B cell (primary cell): Measurements from ENCODE around the gene IRF1. TPM values are rescaled to one million over a fixed set of nuclear protein-coding genes. Genes with fewer than 3 reads are reported as not detected.

Source experiments
- ATAC-seq: fragments of 200-7000 bp; cut with Tn5 transposase; one replicate; pipeline ENCODE4 v1.10.0; 2021; ENCODE audit warnings: low read depth, mild to moderate bottlenecking, moderate number of reproducible peaks, moderate library complexity
- CTCF ChIA-PET: fragments of 350-600 bp; sonication (Branson Sonifier 250); formaldehyde crosslinking; loops from one replicate; lab custom pipeline; 2021; ENCODE audit warnings: antibody characterized with exemption, inconsistent platforms; lab: Charles Lee
- POLR2A ChIA-PET: fragments of 350-600 bp; sonication (Branson Sonifier 250); formaldehyde crosslinking; loops from one replicate; lab custom pipeline; 2021; ENCODE audit warnings: antibody characterized with exemption; lab: Charles Lee
- DNase-seq: peaks from one replicate; pipeline ENCODE4 v3.0.0; 2013
- H2AFZ ChIP-seq: 2 replicates; pipeline ENCODE4 v1.6.1; 2012; ENCODE audit warnings: mild to moderate bottlenecking, low read depth, low read length; ENCODE audit not compliant: insufficient read depth, poor library complexity, severe bottlenecking
- H3K27ac ChIP-seq, 2 donors: 1 replicate in 1 of 2; 2 replicates in 1 of 2; pipeline ENCODE4 v1.5.1; 2012 to 2013; ENCODE audit warnings: low read length in 2 of 2, mild to moderate bottlenecking in 2 of 2, moderate library complexity in 1 of 2
- H3K27me3 ChIP-seq, 4 experiments: fragments of 200-600 bp in 1 of 4; sonication (generic) in 1 of 4; replicated peaks in 1 of 4; 1 replicate in 2 of 4; 2 replicates in 2 of 4; pipeline versions ENCODE4 v1.6.1 to v1.7.0; 2013 to 2016; ENCODE audit warnings: low read length in 3 of 4, mild to moderate bottlenecking in 2 of 4, mixed read lengths in 1 of 4, moderate library complexity in 1 of 4; ENCODE audit not compliant: insufficient read depth in 4 of 4, control insufficient read depth in 3 of 4; ENCODE audit errors: control extremely low read depth in 1 of 4
- H3K36me3 ChIP-seq, 2 experiments: replicated peaks in 1 of 2; 1 replicate in 1 of 2; 2 replicates in 1 of 2; pipeline versions ENCODE4 v1.6.1 to v1.7.1; 2013; ENCODE audit warnings: low read length in 1 of 2; ENCODE audit not compliant: insufficient read depth in 2 of 2, control insufficient read depth in 1 of 2; ENCODE audit errors: control extremely low read depth in 1 of 2, extremely low read depth in 1 of 2
- H3K4me1 ChIP-seq, 2 donors: fragments of 200-600 bp in 1 of 2; sonication (generic) in 1 of 2; 1 replicate in 1 of 2; 2 replicates in 1 of 2; pipeline versions ENCODE4 v1.5.1 to v1.6.1; 2013 to 2017; ENCODE audit warnings: low read length in 2 of 2; ENCODE audit not compliant: control insufficient read depth in 2 of 2, insufficient read depth in 2 of 2
- H3K4me2 ChIP-seq: replicated peaks from 2 replicates; pipeline ENCODE3; 2012; ENCODE audit warnings: mild to moderate bottlenecking, low read depth, low read length; ENCODE audit not compliant: poor library complexity, severe bottlenecking
- H3K4me3 ChIP-seq, 5 experiments: fragments of 200-600 bp in 1 of 5; sonication (generic) in 1 of 5; 1 replicate in 3 of 5; 2 replicates in 2 of 5; pipeline versions ENCODE4 v1.5.1 to v1.7.0; 2011 to 2016; ENCODE audit warnings: low read length in 4 of 5, mild to moderate bottlenecking in 4 of 5, low read depth in 2 of 5, control low read depth in 1 of 5, moderate library complexity in 1 of 5; ENCODE audit not compliant: insufficient read depth in 1 of 5; ENCODE audit errors: control extremely low read depth in 1 of 5, extremely low read depth in 1 of 5
- H3K79me2 ChIP-seq: fragments of 200-600 bp; sonication (generic); one replicate; pipeline ENCODE4 v1.6.0; 2016; ENCODE audit warnings: low read length; ENCODE audit not compliant: control insufficient read depth, insufficient read depth
- H3K9ac ChIP-seq: fragments of 200-600 bp; sonication (generic); 2 replicates; pipeline ENCODE4 v1.6.1; 2017; ENCODE audit warnings: mild to moderate bottlenecking, low read length, moderate library complexity
- H3K9me3 ChIP-seq, 3 donors: one replicate each; pipeline versions ENCODE4 v1.6.1 to v1.7.1; 2013; ENCODE audit warnings: low read length in 2 of 3; ENCODE audit not compliant: control insufficient read depth in 2 of 3, insufficient read depth in 1 of 3; ENCODE audit errors: control extremely low read depth in 1 of 3
- H4K20me1 ChIP-seq: 2 replicates; pipeline ENCODE4 v1.6.0; 2012; ENCODE audit warnings: mild to moderate bottlenecking, low read length; ENCODE audit not compliant: insufficient read depth, control insufficient read depth, poor library complexity, severe bottlenecking
- H3K27ac Mint-ChIP-seq: one replicate; pipeline ENCODE4 v1.8.0; 2021; ENCODE audit warnings: mixed read lengths
- H3K27me3 Mint-ChIP-seq: one replicate; pipeline ENCODE4 v1.8.0; 2021; ENCODE audit warnings: mixed read lengths
- H3K4me1 Mint-ChIP-seq: one replicate; pipeline ENCODE4 v1.8.0; 2021; ENCODE audit warnings: mixed read lengths
- H3K4me3 Mint-ChIP-seq: one replicate; pipeline ENCODE4 v1.8.0; 2021; ENCODE audit warnings: mixed read lengths
- H3K9me3 Mint-ChIP-seq: one replicate; pipeline ENCODE4 v1.8.0; 2022; ENCODE audit warnings: mixed read lengths; ENCODE audit not compliant: insufficient read depth
- EZH2 ChIP-seq: IDR thresholded peaks from 2 replicates; pipeline ENCODE4 v1.6.1; 2012; ENCODE audit warnings: borderline replicate concordance, low read depth, mild to moderate bottlenecking, moderate library complexity, low read length; ENCODE audit not compliant: insufficient read depth, poor library complexity, severe bottlenecking
- WGBS: methylation state at CpG from one replicate; pipeline ENCODE4 v1.1.5; 2013; ENCODE audit warnings: missing lambda C conversion rate; ENCODE audit not compliant: insufficient coverage; 5-methylcytosine and 5-hydroxymethylcytosine counted together
- intact Hi-C: fragments of 100-400 bp; cut with micrococcal nuclease; formaldehyde crosslinking; loops from one replicate; pipeline ENCODE4 v1.10.0; 2022
- polyA plus RNA-seq: library from polyadenylated mRNA; depleted of rRNA; stranded (reverse); fragments of >200 nt; gene quantifications from 2 replicates; pipeline ENCODE4 v1.2.3, GENCODE V29; 2012
- total RNA-seq, 2 donors: library from RNA; stranded (reverse); fragments of 120-200 nt in 1 of 2; gene quantifications; 1 replicate in 1 of 2; 2 replicates in 1 of 2; pipeline versions ENCODE4 v1.2.3 to v1.2.4, GENCODE V29; 2013 to 2022
- TF ChIP-seq, protein P1 (sequence below): fragments of 200-600 bp; IDR thresholded peaks from one replicate; pipeline ENCODE4 v1.8.0; 2022; ENCODE audit warnings: antibody characterized with exemption, mild to moderate bottlenecking

Gene IRF1
- total and polyA plus RNA-seq, 2 donors (not counting 1 experiment from before 2014, with no cell fraction given), result 173 to 306 TPM

GRCh38 chr5:132470596-132470995, 20.0 kb downstream of the IRF1 start:
- no peak overlapping the region for H3K4me3 ChIP-seq
- ChIA-PET CTCF (interaction anchor here (0.8 to 12.0 kb wide), 10 partner anchors 9 to 83 kb away, joined by 3 to 128 read pairs (median 12); partner anchors contain the start of gene IRF1), POLR2A (interaction anchor here (0.9 to 5.2 kb wide), 5 partner anchors 9 to 46 kb away, joined by 3 to 31 read pairs (median 5); no protein-coding TSS in a partner anchor)
- H3K4me2 ChIP-seq, result no peak overlapping the region
- peaks cover 80% of the 10 kb centered on the region for H3K4me1 Mint-ChIP-seq
- H3K79me2 ChIP-seq, result peaks cover 6% of the 10 kb centered on the region
- TF ChIP-seq, protein P1, sequence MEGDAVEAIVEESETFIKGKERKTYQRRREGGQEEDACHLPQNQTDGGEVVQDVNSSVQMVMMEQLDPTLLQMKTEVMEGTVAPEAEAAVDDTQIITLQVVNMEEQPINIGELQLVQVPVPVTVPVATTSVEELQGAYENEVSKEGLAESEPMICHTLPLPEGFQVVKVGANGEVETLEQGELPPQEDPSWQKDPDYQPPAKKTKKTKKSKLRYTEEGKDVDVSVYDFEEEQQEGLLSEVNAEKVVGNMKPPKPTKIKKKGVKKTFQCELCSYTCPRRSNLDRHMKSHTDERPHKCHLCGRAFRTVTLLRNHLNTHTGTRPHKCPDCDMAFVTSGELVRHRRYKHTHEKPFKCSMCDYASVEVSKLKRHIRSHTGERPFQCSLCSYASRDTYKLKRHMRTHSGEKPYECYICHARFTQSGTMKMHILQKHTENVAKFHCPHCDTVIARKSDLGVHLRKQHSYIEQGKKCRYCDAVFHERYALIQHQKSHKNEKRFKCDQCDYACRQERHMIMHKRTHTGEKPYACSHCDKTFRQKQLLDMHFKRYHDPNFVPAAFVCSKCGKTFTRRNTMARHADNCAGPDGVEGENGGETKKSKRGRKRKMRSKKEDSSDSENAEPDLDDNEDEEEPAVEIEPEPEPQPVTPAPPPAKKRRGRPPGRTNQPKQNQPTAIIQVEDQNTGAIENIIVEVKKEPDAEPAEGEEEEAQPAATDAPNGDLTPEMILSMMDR, result no peak
- TF ChIP-seq EZH2, result no peak
- H3K27me3 Mint-ChIP-seq, result no peaks in the 10 kb centered on the region
- H3K9ac ChIP-seq, result no peak overlapping the region
- no peak overlapping the region for H3K4me3 Mint-ChIP-seq
- H3K9me3 Mint-ChIP-seq, result no peaks in the 10 kb centered on the region
- 100% methylated on average over 1 of the region's 1 CpG for WGBS
- H3K9me3 ChIP-seq, result no peaks in the 10 kb centered on the region
- H2AFZ ChIP-seq, result no peak overlapping the region
- DNase-seq (no peak), ATAC-seq (no peak)
- no peaks in the 10 kb centered on the region for H3K27me3 ChIP-seq
- H3K36me3 ChIP-seq, result peaks cover 0 to 11% of the 10 kb centered on the region in 2 experiments
- peaks cover 6% of the 10 kb centered on the region for H4K20me1 ChIP-seq
- peak overlapping the region; percentile 76 for H3K27ac Mint-ChIP-seq
- H3K4me1 ChIP-seq, result peaks cover 60 to 85% of the 10 kb centered on the region in 2 donors
- intact Hi-C loops, result no loop called here
- H3K27ac ChIP-seq, result peak overlapping the region; percentile 64 to 93

DNA sequence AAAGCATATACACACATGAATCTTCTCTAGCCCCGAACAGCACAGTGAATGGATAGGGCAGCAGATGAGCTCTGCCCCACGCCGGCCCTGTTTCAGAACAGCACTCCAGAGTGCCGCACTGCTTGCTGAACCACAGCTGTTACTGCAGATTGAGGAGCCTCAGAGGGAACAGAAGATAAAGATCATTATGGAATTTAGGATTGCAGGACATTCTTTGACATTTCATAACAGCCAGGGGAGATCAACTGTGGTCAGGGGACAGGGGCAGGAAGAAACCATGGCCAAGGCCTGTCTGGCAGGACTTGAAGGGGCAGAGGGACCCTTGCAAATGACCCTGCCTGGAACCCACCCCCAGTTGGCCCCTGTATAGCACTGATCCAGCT, 20.6 kb downstream of the IRF1 start:
- no peak overlapping the region for H3K9ac ChIP-seq
- H3K27ac ChIP-seq, result no peak overlapping the region
- peaks cover 0 to 11% of the 10 kb centered on the region in 2 experiments for H3K36me3 ChIP-seq
- Mint-ChIP-seq H3K4me3 (no peak overlapping the region), H3K9me3 (no peaks in the 10 kb centered on the region), H3K27me3 (no peaks in the 10 kb centered on the region), H3K27ac (peak overlapping the region; percentile 76), H3K4me1 (peaks cover 84% of the 10 kb centered on the region)
- no peak overlapping the region for H3K4me3 ChIP-seq
- TF ChIP-seq, protein P1, result no peak
- no peak for TF ChIP-seq EZH2
- POLR2A ChIA-PET, result interaction anchor here (0.9 to 1.5 kb wide), 2 partner anchors 18 to 46 kb away, joined by 4 to 6 read pairs; no protein-coding TSS in a partner anchor
- intact Hi-C loops, result no loop called here
- no peaks in the 10 kb centered on the region for H3K27me3 ChIP-seq
- WGBS, result 95% methylated on average over 4 of the region's 4 CpGs
- peaks cover 12% of the 10 kb centered on the region for H3K79me2 ChIP-seq
- H2AFZ ChIP-seq, result no peak overlapping the region
- CTCF ChIA-PET, result interaction anchor here (0.9 to 12.0 kb wide), 11 partner anchors 9 to 83 kb away, joined by 3 to 128 read pairs (median 8); partner anchors contain the start of gene IRF1
- H3K9me3 ChIP-seq, result no peaks in the 10 kb centered on the region
- DNase-seq, result no peak
- peaks cover 6% of the 10 kb centered on the region for H4K20me1 ChIP-seq
- peaks cover 66 to 91% of the 10 kb centered on the region in 2 donors for H3K4me1 ChIP-seq
- H3K4me2 ChIP-seq, result no peak overlapping the region
- no peak for ATAC-seq
